Measurements from ENCODE around the gene RNF14.

Gene RNF14

GRCh38 chr5:141947316-141947715 lies 21.6 kb upstream of the RNF14 start:
- no peak for DNase-seq (ENCODE audit: low read depth)

- DNase-seq (ENCODE audit: low read depth), result no peak
Measured at GRCh38 chr5:141948812-141949211, 20.1 kb upstream of the RNF14 start.

- DNase-seq (ENCODE audit: low read depth), result no peak
Measured at GRCh38 chr5:141949511-141949910, 19.4 kb upstream of the RNF14 start.

GRCh38 chr5:141950207-141951005 lies 18.5 kb upstream of the RNF14 start:
- DNase-seq (ENCODE audit: low read depth), result no peak

DNA sequence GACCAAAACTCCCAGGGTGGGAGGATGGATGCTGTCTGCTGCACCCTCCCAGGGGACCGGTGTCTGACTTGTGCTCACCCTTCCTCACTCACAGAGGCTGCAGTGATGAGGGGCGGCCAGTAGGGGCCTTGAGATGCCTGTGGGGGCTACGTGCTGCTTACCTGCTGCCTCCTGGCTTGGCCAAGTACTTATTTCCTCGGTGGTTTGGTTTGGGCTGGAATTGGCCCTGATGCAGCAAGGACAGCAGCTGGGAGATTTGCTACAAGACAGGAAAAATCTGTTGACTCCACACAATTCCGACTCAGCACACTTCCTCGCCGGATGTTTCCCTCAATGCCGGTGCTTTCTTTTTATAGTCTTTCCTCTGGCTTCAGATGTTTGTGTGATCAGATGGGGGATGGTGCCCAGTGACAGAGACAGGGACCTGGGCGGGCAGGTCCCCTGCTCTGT lies 17.5 kb upstream of the RNF14 start:
- DNase-seq (ENCODE audit: low read depth), result no peak

- no peak for DNase-seq (ENCODE audit: low read depth)
Measured at GRCh38 chr5:141952020-141952419, 16.9 kb upstream of the RNF14 start.

DNA sequence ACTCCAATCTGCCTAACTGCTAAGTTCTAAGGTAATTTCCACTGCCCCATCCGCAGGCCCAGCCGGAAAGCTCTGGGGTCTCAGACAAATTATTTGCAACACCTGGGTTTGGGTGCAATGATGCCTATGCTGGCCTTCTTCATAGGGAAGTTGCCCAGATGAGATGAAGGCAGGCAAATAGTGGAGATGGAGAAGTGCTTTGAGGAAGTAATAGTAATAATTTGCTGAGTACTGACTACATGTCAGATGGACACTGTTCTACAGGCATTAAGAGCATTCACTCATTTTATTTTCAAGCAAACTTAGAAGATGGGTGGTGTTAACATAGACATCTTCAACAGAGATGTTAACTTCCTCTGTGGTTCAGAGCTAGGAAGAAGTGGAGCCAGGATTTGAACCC lies 14.7 kb upstream of the RNF14 start:
- no peak for DNase-seq (ENCODE audit: low read depth)

- no peak for DNase-seq (ENCODE audit: low read depth)
Measured at GRCh38 chr5:141957367-141957996, 11.4 kb upstream of the RNF14 start.

DNA sequence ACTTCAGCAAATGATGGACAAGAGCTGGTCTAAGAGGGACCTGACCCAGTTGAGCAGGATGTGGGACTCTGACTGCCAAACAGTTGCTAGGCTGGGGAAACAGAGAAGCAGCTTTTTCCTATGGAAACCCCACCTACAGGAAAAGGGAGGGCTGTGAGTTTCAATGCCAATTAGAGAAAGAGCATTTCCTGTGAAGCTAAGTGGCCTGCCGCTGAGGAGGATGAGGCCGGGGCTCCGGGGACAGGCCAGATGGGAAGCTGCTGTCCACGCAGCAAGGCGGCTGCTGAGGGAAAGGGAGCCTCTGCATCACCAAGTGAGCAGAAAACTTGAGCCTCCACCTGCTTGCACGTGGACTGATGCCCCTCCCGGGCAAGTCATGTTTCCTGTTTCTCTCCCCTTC lies 10.8 kb upstream of the RNF14 start, which contains the start of gene PCDH12:
Gene PCDH12, minus strand, starts transcription at position 90 of the 400 bp plus-strand sequence. CDS start 351 bp downstream, outside the sequence.
- DNase-seq (ENCODE audit: low read depth), result no peak

DNA sequence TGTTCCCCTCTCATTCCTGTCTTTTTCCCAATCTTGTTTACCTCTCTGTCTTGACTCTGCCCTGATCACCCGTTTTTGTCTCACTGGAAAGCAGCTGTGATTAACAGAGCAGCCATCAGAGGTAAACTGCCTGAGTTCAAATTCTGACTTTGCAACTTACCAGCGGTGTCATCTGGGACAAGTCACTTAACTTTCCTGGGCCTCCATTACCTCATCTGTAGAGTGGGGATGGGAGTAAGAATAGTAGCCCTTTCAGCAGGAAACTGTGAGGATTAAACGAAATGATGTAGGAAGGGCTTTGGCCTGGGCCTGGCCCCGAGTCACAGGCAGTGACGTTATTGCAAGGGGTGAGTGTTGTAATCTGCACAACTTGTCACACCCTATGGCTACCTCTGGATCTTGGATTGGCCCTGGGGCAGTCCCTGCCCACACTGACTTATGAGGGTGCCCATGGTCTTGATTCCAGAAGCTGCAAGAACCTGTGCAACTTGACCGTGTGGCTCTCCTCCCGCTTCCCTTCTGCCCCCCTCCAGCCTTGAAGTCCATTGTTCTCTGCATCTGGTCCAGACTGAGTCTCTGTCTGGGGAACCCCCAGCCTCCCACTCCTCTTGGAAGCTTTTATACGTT lies 10.2 kb upstream of the RNF14 start:
- no peak for DNase-seq (ENCODE audit: low read depth)

- no peak for DNase-seq (ENCODE audit: low read depth)
Measured at GRCh38 chr5:141960018-141960417, 8.9 kb upstream of the RNF14 start.

DNA sequence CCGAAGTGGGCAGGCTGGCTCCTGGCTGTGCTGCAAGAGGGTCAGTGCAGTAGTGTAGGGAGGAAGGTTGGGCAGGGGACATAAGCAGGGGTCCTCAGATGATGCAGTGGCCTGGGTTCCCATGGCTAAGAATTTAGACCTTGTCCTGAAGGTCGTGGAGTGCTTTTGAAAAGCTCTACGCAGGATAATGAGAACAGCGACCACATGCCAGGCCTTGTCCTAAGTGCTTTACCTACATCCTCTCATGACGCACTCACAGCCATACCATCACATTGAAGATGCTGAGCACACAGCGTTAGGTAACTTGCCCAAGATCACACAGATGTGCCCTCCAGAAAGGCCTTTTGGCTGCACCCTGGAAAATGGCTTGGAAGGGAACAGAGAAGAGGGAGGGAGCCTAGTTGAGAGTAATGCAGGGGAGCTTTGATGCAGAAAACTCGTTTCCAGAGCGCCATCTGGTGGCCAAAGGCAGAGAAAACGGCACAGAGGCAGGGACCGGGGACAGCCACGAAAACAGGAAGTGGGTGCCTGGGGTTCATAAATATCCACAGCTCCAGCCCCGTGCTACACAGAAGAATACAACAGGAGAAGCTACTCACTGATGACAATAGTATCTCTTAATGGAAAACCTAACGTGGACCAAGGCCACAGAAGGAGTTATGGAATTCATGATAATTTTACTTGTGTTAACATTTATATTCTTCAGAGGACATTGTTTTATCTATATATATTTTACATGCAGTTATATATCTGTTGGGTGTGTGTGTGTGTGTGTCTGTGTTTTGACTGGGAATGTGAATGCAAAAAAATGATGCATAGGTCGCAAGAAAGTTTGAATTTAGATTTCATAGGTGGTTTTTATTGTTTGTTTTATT lies 8.2 kb upstream of the RNF14 start:
- no peak for DNase-seq (ENCODE audit: low read depth)

DNA sequence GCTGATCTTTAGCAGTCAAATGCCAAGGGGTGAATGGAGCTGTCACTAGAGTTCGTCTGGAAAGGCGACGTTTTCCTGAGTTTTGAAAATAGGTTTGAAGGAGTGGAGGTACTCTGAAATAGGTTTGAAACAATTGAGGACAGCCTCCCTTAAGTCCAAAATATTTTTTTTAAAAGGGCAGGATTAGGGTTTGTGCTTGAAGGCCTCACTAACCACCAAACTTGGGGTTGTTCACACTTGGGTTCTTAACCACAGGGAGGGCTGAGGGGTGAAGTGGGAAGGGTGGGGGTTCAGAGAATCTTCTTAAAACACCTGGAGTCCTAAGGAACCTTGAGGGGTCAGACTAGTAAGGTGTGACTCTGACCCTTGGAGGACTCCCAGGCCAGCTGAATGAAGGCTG lies 7.4 kb upstream of the RNF14 start:
- no peak for DNase-seq (ENCODE audit: low read depth)

GRCh38 chr5:141963701-141964100 lies 5.2 kb upstream of the RNF14 start:
- no peak for DNase-seq (ENCODE audit: low read depth)

DNA sequence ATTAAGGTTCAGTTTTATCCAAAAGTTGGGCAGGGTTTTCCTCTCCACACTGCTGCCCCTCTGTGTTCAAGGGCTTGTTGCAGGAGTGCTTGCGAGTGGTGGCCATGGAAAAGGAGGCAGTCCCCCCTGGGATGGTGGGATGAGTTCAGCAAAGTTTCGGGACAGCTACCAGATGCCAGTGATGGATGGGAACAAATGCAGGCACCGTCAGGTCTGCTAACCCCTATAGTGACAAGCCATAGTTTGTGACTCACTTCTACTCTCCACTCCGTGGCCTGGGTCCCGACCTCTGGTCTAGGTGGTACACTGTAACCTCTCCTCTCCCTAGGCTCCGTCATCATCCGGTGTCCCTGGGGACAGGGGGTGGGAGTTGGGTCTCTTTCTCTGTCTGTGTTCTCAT lies 3.8 kb upstream of the RNF14 start:
- DNase-seq (ENCODE audit: low read depth), result no peak

GRCh38 chr5:141966275-141966962 lies 2.5 kb upstream of the RNF14 start:
- DNase-seq (ENCODE audit: low read depth), result no peak

DNA sequence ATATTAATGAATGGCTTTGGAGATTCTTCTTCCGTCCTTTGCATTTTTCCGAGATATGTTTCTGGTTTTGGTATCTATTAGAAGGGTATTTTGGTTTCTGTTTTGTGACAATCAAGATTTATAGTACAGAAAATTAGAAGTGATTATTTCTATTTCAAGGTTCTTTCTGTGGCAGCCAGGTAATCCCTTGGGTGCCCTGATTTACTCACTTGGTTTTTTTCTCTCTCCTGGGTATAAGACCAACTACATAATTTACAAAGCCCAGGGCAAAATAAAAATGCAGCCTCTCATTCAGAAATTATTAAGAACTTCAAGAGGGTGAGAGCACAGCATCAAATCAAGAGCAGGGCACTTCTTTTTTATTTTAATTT lies 2.0 kb upstream of the RNF14 start:
- no peak for DNase-seq (ENCODE audit: low read depth)

GRCh38 chr5:141969783-141970771 lies 1.2 kb downstream of the RNF14 start:
- no peak for DNase-seq (ENCODE audit: low read depth)

GRCh38 chr5:141973871-141974595 lies 5.1 kb downstream of the RNF14 start:
- peak; percentile 49 for DNase-seq (ENCODE audit: low read depth)

- DNase-seq (ENCODE audit: low read depth), result no peak
Measured at GRCh38 chr5:141976176-141976575, 7.3 kb downstream of the RNF14 start.
